ENCODE measurements around the gene SLC19A1.

GRCh38 chr21:45518742-45519141 lies 23.5 kb downstream of the SLC19A1 start:
- TF ChIP-seq CTCF (IDR thresholded peaks at IDR 0.05 in 4 of 5, conservative IDR thresholded peaks at IDR 0.05 in 1 of 5) (no peak), POLR2A (IDR thresholded peaks at IDR 0.05) (no peak)
